IMR-90 (cell line): ENCODE results near the gene TMED10.

Experiments used
- FOS ChIP-seq: fragments of 150-350 bp; IDR thresholded peaks from 2 replicates; pipeline ENCODE4 v1.6.1; 2016; ENCODE audit warnings: low read depth, low read length
- MXI1 ChIP-seq: IDR thresholded peaks from 2 replicates; pipeline ENCODE4 v1.6.1; 2012; ENCODE audit warnings: low read depth, mild to moderate bottlenecking, low read length, moderate library complexity, borderline replicate concordance
- POLR2A ChIP-seq: IDR thresholded peaks from 2 replicates; pipeline ENCODE4 v1.6.1; 2012; ENCODE audit warnings: mild to moderate bottlenecking, low read depth, low read length
- RFX5 ChIP-seq: IDR thresholded peaks from 2 replicates; pipeline ENCODE4 v1.8.0; 2012; ENCODE audit warnings: low read depth, mild to moderate bottlenecking, low read length, moderate library complexity
- SMC3 ChIP-seq: fragments of 150-350 bp; IDR thresholded peaks from 2 replicates; pipeline ENCODE4 v1.6.1; 2016; ENCODE audit warnings: low read depth, mild to moderate bottlenecking, antibody characterized with exemption, low read length, moderate library complexity
- TF ChIP-seq, protein P1 (sequence below): conservative IDR thresholded peaks from 2 replicates; pipeline ENCODE4 v1.5.1; 2012; ENCODE audit warnings: mild to moderate bottlenecking, low read depth, low read length, improper control_type of control experiment
- TF ChIP-seq, protein P2 (sequence below): fragments of 150-350 bp; IDR thresholded peaks from 2 replicates; pipeline ENCODE4 v1.6.1; 2017; ENCODE audit warnings: mild to moderate bottlenecking, antibody characterized with exemption, low read length, low read depth

DNA sequence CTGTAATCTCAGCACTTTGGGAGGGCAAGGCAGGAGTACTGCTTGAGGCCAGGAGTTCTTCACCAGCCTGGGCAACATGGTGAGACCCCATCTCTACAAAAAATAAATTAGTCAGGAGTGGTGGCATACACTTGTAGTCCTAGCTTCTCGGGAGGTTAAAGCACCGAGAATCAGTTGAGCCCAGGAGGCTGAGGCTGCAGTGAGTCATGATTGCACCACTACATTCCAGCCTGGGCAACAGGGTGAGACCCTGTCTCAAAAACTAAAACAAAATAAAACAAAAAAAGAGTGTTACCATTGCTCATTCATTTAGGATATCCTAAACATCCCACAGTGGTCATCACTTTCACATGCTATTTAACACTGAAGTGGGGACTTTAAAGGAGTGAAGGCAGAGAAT lies 57.4 kb downstream of the TMED10 start:
- TF ChIP-seq, protein P1, sequence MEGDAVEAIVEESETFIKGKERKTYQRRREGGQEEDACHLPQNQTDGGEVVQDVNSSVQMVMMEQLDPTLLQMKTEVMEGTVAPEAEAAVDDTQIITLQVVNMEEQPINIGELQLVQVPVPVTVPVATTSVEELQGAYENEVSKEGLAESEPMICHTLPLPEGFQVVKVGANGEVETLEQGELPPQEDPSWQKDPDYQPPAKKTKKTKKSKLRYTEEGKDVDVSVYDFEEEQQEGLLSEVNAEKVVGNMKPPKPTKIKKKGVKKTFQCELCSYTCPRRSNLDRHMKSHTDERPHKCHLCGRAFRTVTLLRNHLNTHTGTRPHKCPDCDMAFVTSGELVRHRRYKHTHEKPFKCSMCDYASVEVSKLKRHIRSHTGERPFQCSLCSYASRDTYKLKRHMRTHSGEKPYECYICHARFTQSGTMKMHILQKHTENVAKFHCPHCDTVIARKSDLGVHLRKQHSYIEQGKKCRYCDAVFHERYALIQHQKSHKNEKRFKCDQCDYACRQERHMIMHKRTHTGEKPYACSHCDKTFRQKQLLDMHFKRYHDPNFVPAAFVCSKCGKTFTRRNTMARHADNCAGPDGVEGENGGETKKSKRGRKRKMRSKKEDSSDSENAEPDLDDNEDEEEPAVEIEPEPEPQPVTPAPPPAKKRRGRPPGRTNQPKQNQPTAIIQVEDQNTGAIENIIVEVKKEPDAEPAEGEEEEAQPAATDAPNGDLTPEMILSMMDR = no peak
- TF ChIP-seq POLR2A (no peak), RFX5 (no peak), MXI1 (no peak), SMC3 (no peak), FOS (peak; percentile 79)
- TF ChIP-seq, protein P2, sequence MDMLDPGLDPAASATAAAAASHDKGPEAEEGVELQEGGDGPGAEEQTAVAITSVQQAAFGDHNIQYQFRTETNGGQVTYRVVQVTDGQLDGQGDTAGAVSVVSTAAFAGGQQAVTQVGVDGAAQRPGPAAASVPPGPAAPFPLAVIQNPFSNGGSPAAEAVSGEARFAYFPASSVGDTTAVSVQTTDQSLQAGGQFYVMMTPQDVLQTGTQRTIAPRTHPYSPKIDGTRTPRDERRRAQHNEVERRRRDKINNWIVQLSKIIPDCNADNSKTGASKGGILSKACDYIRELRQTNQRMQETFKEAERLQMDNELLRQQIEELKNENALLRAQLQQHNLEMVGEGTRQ = no peak
